ENCODE results near the gene MBD4.
"Not testable (repeated sequence)": the region's sequence is repeated elsewhere in the genome, so short reads cannot be mapped to it uniquely, and the experiment has no call there.

- TF ChIP-seq CTCF, POLR2A, EP300 (IDR thresholded peaks at IDR 0.05): not testable (repeated sequence)
These were observed 48.2 kb upstream of the MBD4 start for GRCh38 chr3:129487868-129488335.
